Smooth muscle cell (in vitro differentiated cells): ENCODE measurements around the gene ELOA. TPM values are rescaled to one million over a fixed set of nuclear protein-coding genes. Genes with fewer than 3 reads are reported as not detected.
A peak's percentile ranks its signal among the peaks of the same experiment; 100 is the strongest.

Experiments used
- DNase-seq: peaks from one replicate; lab custom pipeline; 2025; ENCODE audit not compliant: unreplicated experiment; lab: John Stamatoyannopoulos, UW
- H2AFZ ChIP-seq: fragments of 200-600 bp; sonication (generic); 2 replicates; pipeline ENCODE4 v1.6.0; 2016; ENCODE audit warnings: antibody characterized with exemption, low read depth, mild to moderate bottlenecking
- H3F3A ChIP-seq: fragments of 200-600 bp; sonication (generic); 2 replicates; pipeline ENCODE4 v1.6.0; 2017; ENCODE audit warnings: antibody characterized with exemption, low read depth
- H3K27ac ChIP-seq: fragments of 200-600 bp; sonication (generic); 2 replicates; pipeline ENCODE4 v1.5.1; 2016; ENCODE audit warnings: low read depth, mild to moderate bottlenecking
- H3K27me3 ChIP-seq: fragments of 200-600 bp; sonication (generic); 2 replicates; pipeline ENCODE4 v1.6.1; 2016; ENCODE audit warnings: low read depth, mild to moderate bottlenecking
- H3K36me3 ChIP-seq: fragments of 200-600 bp; sonication (generic); 2 replicates; pipeline ENCODE4 v1.5.1; 2016; ENCODE audit warnings: low read depth
- H3K4me1 ChIP-seq: fragments of 200-600 bp; sonication (generic); 2 replicates; pipeline ENCODE4 v1.5.1; 2016; ENCODE audit warnings: low read depth
- H3K4me2 ChIP-seq: fragments of 200-600 bp; sonication (generic); 2 replicates; pipeline ENCODE4 v1.6.0; 2016; ENCODE audit warnings: mild to moderate bottlenecking
- H3K4me3 ChIP-seq: fragments of 200-600 bp; sonication (generic); 2 replicates; pipeline ENCODE4 v1.5.1; 2016; ENCODE audit warnings: mild to moderate bottlenecking
- H3K79me2 ChIP-seq: fragments of 200-600 bp; sonication (generic); 2 replicates; pipeline ENCODE4 v1.6.0; 2016; ENCODE audit warnings: low read depth, mild to moderate bottlenecking
- H3K9ac ChIP-seq: fragments of 200-600 bp; sonication (generic); 2 replicates; pipeline ENCODE4 v1.6.0; 2016; ENCODE audit warnings: low read depth
- H3K9me3 ChIP-seq: fragments of 200-600 bp; sonication (generic); replicated peaks from 2 replicates; pipeline ENCODE4 v1.5.1; 2016; ENCODE audit warnings: low read depth
- H4K20me1 ChIP-seq: fragments of 200-600 bp; sonication (generic); 2 replicates; pipeline ENCODE4 v1.6.0; 2016; ENCODE audit warnings: low read depth
- CTCF ChIP-seq: fragments of 200-600 bp; sonication (generic); IDR thresholded peaks from 2 replicates; pipeline ENCODE4 v1.5.1; 2017; ENCODE audit warnings: borderline replicate concordance, mild to moderate bottlenecking, antibody characterized with exemption; ENCODE audit not compliant: insufficient read depth, poor library complexity, severe bottlenecking
- WGBS: methylation state at CpG from one replicate; pipeline ENCODE4 v1.1.7; 2016; ENCODE audit warnings: low lambda C conversion rate; 5-methylcytosine and 5-hydroxymethylcytosine counted together
- polyA plus RNA-seq: library from polyadenylated mRNA; unstranded; fragments of >200 nt; fragmentation: Nextera tagmentation; extraction: Ambion mirVana; gene quantifications from 2 replicates; pipeline ENCODE4 v1.2.1, GENCODE V29; 2016
- total RNA-seq: library from RNA; depleted of rRNA; stranded (reverse); fragments of >200 nt; gene quantifications from 2 replicates; pipeline ENCODE4 v1.2.3, GENCODE V29; 2014

The ELOA gene
- total and polyA plus RNA-seq, 2 experiments from 2014 or later: 28.1 to 33.4 TPM

GRCh38 chr1:23704834-23705495, 38.3 kb upstream of the ELOA start:
- no peak for DNase-seq
- no peak for TF ChIP-seq CTCF
- Histone ChIP-seq H3K4me2 (no peak overlapping the region), H3K9me3 (no peaks in the 10 kb centered on the region), H3K4me1 (no peaks in the 10 kb centered on the region), H3K79me2 (peaks cover 63% of the 10 kb centered on the region), H3F3A (no peaks in the 10 kb centered on the region), H3K36me3 (peaks cover 4% of the 10 kb centered on the region), H3K27me3 (no peaks in the 10 kb centered on the region), H2AFZ (no peak overlapping the region), H4K20me1 (peaks cover 92% of the 10 kb centered on the region), H3K27ac (no peak overlapping the region), H3K9ac (no peak overlapping the region), H3K4me3 (no peak overlapping the region)
- 94% methylated on average over 6 of the region's 6 CpGs for WGBS

GRCh38 chr1:23709229-23709628, 34.0 kb upstream of the ELOA start:
- H3K36me3 ChIP-seq: no peaks in the 10 kb centered on the region
- H3K4me3 ChIP-seq: no peak overlapping the region
- peaks cover 49% of the 10 kb centered on the region for H3K79me2 ChIP-seq
- no peak for DNase-seq
- H3K27me3 ChIP-seq: no peaks in the 10 kb centered on the region
- no peaks in the 10 kb centered on the region for H3K4me1 ChIP-seq
- H4K20me1 ChIP-seq: peaks cover 92% of the 10 kb centered on the region
- no peak overlapping the region for H3K27ac ChIP-seq
- no peaks in the 10 kb centered on the region for H3F3A ChIP-seq
- no peak for TF ChIP-seq CTCF
- H3K9me3 ChIP-seq: no peaks in the 10 kb centered on the region
- no peak overlapping the region for H2AFZ ChIP-seq
- WGBS: 97% methylated on average over 4 of the region's 4 CpGs
- no peak overlapping the region for H3K4me2 ChIP-seq
- no peak overlapping the region for H3K9ac ChIP-seq

- Histone ChIP-seq H3K9me3 (no peaks in the 10 kb centered on the region), H3K79me2 (peaks cover 57% of the 10 kb centered on the region)
- no peak for DNase-seq
These were observed 24.8 kb upstream of the ELOA start for GRCh38 chr1:23718482-23718881.

More at GRCh38 chr1:23718482-23718881, 24.8 kb upstream of the ELOA start:
- no peak overlapping the region for H3K4me2 ChIP-seq
- no peak overlapping the region for H3K27ac ChIP-seq
- peak; percentile 37 for TF ChIP-seq CTCF
- H3K36me3 ChIP-seq: no peaks in the 10 kb centered on the region
- H2AFZ ChIP-seq: no peak overlapping the region
- no peak overlapping the region for H3K4me3 ChIP-seq
- H3K27me3 ChIP-seq: no peaks in the 10 kb centered on the region
- H3F3A ChIP-seq: no peaks in the 10 kb centered on the region
- H3K9ac ChIP-seq: no peak overlapping the region
- H4K20me1 ChIP-seq: peaks cover 98% of the 10 kb centered on the region
- H3K4me1 ChIP-seq: peaks cover 5% of the 10 kb centered on the region
- 34% methylated on average over 3 of the region's 3 CpGs for WGBS
